ENCODE results near the gene DGKH.
"Not testable (repeated sequence)": the region's sequence is repeated elsewhere in the genome, so short reads cannot be mapped to it uniquely, and the experiment has no call there.

DGKH gene

DNA sequence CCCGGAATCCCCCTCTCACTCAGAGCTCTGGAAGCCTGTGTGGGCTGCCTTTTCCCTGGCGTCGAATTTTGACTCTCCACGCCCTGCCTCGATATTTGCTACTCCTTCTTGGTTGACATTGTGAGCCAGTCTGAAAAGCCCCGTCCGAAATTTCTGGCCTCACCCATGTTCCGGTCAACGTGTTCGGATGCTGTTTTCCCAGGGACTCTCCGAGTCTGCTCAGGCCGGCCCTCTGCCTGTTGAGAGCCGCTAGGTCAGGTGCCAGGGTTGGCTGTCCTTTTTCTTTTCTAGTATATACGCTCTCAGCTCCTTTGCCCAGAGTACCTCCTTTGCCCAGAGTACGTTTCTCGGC is 6.8 kb upstream of the DGKH start:
- DNase-seq = no peak

DNA sequence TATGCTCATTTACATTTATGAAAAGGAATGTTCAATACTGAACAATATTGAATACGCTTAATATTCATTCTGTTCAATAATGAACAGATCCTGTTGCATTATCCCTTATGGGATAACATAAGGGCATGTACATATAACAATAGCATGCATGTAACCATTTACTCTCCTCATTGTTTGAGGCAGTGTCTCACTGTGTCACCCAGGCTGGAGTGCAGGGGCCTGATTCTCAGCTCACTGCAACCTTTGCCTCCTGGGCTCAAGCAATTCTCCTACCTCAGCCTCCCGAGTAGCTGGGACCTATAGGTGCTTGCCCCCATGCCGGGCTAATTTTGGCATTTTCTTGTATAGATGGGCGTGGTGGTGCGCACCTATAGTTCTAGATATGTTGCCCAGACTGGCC is 4.8 kb upstream of the DGKH start:
- no peak for DNase-seq

DNA sequence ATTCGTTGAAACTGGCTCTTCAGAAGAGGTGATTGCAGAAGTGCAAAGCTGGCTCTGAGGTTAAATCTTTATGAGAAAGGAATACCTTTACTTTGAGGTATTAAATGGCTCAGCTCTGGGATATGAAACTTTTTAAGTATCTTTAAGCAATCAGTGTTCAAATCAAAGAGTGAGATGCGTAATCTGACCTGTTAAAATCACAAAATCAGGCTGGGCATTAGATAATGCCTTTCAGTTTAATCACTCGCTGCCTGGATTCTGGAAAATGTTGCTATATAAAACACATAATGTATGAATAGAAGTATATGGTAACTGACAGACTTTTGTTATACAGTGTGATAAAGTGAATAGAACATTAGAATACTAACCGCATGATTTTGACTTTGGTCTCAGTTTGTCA is 2.0 kb upstream of the DGKH start:
- DNase-seq = no peak

DNA sequence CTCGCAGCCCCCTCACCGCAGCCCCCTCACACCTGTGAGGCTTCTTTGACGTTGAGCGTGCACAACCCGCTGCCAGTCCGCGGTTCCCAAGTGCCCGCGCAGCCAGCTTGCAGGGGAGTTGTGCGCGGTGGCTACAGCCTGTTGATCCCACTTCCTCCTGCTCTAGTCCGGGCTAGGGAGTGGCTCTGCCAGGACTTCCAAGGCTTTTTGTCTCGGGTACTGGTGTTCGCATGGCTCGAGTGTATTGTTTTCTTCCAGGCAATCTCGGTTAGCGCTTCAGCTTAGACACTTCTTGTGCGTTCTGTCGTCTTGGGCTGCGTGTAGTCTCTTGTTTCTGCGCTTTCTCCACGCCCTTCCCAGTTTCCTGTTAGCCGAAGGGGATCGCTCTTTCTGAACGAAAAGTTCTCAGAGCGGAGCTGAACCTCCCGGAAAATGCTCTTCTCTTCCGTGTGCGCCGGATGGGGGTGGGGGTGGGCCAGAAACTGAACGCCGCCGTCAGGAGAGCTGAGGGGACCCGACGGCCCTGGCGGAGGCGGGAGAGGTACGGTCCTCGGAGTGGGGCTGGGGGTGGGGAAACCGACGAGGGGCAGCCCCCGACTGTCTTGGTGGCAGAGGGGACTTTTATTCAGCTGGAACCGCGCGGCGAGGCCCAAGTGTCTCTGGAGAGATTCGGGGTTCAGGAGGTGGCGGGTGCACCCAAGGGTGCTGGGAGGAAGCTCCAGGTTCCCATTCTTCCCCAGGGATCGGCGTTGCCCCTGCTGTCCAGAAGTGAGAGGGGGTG is 697 bp upstream of the DGKH start:
- no peak for DNase-seq

DNA sequence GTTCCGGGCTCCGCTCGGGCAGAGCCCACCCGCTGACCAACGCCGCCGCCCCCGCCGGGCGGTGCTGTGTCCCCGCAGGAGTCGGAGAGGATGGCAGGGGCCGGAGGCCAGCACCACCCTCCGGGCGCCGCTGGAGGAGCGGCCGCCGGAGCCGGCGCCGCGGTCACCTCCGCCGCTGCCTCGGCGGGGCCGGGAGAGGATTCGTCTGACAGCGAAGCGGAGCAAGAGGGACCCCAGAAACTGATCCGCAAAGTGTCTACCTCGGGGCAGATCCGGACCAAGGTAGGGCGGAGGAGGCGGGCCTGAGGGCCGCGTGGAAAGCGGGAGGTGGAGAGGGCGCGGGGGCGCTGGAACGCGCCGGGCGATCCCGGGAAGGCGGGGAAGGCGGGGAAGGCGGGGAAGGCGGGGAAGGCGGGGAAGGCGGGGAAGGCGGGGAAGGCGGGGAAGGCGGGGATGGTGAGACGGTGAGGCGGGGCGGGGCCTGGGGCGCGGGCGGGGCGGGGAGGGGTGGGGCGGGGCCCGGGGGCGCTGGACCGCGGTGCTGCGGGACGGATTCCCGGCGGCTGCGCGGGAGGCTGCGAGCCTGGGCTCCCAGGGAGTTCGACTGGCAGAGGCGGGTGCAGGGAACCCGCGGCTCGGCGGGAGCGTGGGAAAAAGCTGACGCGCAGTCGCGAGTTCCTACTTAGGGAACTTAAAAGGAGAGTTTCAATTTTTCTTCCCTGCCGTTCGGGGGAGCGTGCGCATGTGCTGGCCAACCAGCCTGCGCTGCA is 421 bp downstream of the DGKH start:
- peak; percentile 49 for DNase-seq

DNA sequence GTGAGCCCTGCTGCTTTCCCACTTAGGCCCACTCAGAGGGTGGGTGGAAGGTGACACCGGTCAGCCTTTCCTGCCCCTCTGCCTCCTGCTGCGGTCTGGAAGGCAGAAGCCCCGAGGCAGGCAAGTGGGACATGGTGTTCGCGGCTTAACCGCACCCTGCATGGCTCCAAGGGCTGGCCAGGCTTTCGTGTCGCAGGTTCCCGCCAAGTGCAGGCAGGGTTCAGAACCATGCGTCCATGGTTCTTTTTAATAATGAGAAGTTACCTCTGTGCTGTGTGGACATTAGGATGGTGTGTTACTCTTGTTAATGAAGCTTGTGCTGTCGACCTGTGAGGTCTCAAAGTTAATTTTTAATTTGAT is 986 bp downstream of the DGKH start:
- no peak for DNase-seq

DNA sequence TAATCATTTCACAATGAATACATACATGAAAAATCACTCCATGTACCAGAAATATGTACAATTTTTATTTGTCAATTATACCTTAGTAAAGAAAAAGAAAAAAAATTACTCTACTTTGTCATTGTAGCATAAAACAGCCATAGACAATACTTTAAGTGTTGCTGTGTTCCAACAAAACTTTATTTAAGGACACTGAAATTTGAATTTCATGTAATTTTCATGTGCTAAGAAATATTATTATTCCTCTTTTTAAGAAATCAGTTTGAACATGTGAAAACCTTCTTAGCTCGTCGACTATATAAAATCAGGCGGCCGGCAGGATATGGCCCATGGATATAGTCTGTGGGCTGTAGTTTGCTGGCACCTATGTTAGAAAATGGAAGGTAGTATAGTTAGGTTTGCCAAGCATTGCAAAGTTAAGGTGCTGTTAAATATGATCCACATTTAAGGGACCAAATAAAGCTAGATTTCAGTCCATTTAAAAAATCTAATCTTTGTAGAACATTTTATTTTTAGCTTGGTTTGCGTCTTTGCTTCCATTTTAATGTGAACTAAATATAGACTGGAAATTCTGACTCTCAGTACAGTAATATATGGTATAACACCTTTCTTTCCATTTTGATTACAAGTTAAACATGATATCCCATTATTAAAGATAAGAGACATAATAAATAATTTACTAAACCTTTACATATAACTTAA is 6.5 kb downstream of the DGKH start:
- no peak for DNase-seq

DNA sequence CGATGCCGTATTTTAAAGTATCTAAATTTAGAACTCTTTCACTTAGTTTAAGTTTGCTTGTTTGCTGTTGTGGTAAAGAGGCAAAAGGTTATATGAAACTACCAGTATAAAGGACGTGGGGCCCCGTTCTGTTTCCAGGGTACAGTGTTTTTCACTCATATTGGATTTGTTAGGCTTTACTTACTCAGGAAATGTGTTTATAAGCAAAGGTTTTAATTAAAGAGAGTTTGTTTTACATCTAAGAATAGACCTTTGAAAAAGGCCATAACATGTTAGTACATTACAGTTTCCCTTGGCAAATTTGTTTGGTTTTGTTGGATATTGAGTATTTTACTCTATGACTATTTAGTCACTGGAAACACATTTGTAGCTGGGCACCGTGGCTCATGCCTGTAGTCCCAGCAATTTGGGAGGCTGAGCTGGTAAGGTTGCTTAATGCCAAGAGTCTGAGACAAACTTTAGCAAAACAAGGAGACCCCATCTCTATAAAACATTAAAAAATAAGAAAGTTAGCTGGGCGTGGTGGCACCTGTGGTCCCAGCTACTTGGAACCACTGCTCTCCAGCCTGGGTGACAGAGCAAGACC is 7.1 kb downstream of the DGKH start:
- DNase-seq = no peak

DNA sequence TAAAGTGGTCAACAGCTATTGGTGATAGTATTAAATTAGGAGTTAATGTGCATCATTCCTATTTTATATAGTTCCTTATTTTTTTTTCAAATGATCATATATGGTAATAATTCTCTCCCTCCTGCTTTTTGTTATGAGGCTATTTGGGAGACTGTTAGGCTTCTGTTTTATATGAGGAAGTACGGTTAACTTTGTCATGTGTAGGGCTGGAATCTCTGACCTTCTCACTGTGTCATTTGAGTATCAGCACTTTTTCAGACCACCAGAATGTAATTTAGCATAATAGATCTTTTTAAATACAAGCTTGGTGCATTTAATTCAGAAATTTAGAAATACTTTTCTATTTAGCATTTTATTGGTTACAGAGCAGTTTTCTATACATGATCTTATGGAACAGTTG is 7.7 kb downstream of the DGKH start:
- DNase-seq = no peak

DNA sequence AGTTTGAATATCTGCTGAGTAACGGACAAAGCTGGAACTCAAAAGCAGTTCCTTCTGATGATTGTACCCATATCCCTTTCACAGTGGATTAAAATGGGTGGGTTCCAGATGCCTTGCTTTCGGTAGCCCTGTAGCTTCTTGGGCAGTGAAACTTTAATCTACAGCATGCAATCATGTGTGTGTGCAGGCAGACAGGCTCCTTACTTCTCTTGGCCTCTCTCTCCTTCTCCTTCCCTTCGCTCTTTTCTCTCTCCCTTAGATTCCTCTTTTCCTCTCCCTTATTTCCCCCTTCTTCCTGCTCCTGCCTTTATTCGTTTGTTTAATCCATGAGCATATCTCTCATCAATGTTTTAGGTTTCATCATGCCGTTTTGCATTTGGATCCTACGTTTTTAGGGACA is 8.1 kb downstream of the DGKH start:
- DNase-seq = no peak

DNA sequence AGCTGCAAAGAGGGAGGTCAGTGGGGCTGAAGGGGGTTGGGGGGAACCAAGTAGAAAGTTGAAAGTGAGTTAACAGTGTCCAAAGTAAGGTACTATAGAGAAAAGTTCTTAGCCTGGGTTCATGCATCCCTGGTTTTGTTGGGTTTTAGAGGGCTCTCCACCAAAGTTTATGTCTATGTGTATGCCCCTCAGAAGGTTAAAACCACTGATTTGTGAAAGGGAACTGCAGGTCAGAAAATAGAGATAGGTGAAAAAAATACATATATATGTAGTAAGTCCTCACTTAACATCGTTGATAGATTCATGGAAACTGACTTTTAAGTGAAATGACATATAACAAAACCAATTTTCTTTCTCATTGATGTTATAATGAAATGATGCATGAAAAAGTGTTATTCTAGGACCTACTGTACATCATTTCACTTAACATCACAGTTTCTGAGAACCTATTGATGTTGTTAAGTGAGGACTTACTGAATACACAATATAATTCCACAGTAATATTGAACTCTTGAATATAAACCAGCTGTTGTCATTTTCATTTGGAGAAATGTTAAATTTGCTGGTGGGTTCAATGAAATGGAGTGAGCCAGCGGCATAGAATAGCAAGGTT is 9.6 kb downstream of the DGKH start:
- no peak for DNase-seq

DNA sequence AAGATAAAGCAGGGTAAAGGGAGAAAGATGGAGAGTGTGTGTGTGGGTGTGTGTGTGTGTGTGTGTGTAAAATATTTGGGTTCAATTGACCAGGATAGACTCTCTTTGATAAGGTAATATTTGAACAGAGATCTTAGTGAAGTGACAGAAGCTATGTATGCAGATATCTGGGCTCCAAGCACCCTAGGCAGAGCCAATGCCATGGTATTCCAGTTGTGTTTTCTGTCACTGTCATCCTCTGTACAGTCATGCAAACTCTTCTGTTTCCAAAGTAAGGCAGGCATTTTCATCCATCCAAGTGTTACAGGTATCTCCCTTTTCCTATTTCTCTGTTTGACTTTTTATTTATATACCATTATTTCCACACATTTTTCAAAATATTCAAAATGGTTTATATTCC is 13.5 kb downstream of the DGKH start:
- no peak for DNase-seq

DNA sequence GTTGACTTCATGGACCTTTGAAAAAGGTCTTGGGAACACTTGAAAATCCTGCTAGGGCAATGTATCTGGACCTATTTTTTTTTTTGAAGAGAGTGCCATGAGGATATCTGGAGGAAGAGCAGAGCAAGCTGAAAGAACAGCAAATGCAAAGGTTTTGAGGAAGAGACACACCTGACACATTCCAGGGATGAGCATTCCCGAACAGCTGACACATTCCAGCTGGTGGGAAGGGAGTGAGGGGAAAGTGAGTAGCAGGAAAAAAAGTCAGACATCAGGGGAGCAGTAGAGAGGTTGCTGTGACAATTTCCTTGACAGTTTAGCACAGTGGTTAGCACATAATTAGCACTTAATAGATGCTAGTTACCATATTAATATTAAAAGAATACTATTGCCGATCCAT is 14.7 kb downstream of the DGKH start:
- no peak for DNase-seq

DNA sequence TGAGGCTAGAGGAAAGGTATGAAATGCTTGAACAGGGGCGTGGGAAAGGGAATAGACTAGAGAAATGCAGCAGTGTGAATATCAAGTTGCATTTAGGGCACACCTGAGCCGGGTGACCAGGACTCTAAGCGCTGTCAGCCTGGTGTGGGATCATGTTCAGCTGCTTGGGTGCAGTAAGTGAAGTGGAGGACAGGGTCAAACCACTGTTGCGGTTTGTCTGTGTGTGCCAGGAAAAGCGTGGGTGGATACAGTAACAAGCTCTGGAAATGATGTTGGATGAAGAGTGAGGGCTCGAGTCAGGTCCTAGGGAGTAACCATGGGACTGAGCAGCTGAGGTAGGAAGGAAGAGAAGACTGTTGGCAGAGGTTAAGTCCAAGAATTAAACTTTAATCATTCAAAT is 15.8 kb downstream of the DGKH start:
- DNase-seq = no peak

DNA sequence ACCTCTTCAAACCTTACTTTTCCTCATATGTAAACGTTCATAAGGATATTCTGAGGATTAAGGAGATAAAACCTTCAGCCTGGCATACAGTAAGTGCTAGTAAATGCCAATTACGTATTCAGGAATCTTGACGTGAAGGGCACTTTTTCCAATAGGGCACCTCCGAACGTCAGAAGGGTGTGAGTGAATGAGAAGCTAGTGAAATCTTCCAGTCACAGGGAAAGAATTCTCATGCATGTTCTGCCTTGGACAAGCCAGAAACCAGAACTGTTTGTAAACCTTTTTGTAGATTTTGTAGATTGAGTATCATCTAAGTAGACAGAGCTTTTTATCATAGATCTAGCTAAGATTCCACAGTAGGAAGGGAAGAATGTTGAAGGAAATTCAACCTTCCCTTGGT is 16.5 kb downstream of the DGKH start:
- no peak for DNase-seq

DNA sequence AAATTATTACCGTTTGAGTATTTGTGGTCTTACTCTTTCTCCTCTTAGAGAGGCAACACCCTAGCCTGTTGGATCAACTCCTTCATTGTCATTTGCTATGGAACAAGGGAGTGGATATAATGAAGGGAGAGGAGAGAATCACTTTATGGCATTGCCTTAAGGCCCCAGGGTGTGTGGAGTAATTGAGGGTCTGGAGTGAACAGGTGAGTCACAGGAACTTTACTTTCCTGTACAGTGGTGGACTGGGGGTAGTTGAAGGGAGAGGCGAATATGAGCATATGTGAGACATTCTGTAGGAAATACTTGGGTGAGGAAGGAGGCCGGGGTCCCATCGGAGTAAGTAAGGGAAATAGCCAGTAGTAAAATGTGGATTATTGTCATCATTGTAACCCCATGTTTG is 17.0 kb downstream of the DGKH start:
- DNase-seq = no peak

DNA sequence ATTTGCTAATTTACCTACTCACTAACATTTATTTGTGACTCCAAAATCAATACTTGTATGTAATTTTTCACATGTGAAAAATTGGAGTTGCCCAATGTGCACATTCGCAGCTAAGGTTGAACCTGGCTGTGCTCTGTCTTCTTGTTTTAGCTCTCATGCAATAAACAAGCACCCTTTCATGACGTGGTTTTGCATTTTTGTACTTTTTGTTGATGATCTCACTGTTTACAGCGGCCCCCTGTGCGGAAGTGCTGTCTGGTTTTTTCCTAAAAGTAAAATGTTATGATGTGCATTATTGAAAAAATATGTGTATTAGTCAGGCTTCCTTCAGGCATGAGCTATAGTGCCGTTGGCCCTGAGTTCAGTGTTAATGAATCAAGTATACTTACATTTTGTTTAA is 18.1 kb downstream of the DGKH start:
- DNase-seq = no peak

DNA sequence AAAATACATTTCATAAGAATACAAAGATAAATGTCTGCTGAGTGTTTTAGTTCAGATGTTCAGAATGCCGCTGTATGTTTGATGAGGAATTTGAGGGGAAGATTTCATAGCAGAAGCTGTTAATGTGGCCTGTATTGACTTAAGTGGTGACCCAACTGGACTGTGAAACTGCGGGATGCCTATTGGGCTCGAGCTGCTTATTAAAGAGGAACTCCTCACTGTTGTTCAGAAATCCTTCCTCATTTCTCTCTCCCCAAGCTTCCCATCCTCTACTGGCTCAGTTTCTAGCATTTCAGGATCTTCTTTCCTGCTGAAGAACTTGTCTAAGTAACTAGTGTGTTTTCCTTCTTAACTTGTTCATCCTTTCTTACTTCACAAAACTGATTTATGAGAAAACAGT is 20.4 kb downstream of the DGKH start:
- DNase-seq = no peak

DNA sequence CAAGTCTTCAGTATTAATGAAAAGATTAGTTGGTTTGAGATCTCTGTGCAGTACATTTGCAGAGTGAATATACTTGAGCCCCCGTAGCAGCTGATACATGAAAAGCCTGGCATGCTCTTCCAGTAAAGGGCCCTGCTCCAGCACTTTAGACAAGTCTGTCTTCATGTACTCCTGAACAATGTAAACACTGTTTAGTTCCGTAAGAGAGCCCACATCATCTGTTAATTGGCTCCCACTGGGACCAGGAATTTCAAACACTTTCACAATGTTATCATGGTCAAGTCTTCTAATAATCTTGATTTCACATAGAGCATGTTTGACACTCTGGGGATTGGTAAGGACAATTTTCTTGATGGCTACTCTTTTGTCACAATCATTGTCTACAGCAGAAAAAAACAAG is 22.2 kb downstream of the DGKH start:
- DNase-seq = not testable (repeated sequence)

DNA sequence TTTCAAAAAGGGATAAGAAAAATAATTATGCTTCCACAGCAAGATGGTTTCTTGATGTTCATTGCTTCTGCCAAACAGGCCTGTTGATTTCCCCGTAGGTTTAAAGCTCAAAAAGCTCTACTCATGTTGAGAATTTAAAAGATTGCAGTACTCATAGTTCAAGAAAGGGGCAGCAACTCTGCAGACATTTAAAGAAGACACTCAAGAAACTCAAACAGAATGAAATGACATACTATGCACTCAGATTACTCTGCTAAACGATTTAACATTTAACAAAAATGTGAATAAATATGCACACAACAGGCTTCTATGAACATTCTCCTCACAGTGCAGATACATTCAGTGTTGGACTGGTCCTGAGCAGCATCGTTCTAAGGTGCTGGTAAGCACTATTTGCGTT is 22.7 kb downstream of the DGKH start:
- not testable (repeated sequence) for DNase-seq

DNA sequence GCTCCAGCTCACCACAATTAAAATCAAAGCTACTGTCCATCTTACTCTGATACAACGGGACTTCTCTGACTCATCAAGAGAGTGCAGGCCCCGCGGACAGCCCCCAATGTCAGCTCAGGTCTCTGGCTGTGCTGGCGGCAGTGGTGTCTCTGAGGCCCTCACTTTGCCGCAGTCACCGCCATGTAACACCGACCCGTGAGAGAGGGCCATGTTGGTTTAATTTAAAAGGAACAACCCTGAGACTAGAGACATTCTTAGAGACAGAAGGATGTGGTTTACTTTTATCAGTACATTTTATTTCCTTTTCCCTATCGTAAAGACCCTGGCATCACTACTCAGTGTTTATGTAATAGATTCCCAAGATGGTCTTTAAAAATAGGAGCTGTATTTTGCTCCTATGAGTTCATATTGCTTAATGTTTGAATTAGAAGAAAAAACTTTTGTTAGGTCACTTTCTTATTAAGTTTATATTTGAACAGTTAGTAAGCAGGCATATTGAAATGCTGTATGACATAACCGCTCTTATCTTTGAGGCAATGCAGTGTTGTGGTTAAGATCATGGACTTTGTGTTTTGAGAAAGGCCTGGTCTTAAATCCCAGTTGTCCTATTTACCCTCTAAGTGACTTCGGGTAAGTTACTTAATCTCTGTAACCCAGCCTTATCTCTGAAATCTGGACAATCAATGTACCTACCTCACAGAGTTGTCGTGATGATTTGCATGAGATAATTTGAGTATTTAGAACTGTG is 23.4 kb downstream of the DGKH start:
- DNase-seq = no peak

DNA sequence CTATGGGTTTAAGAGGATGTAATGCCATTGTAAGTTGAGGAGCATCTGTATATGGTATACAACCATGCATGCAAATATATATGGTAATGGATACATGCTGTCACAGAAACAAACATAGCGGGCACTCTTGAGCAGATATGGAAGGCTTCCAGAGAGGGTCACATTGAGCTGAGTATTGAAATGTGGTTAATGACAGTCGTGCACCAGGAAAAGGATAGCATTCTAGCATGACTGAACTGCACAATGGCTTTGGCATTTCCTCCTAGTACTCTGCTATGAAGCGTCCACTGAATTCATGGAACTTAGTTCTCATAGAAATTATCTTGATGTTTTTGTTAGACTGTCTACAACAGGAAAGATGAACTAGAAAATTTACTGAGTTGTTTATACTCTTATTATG is 25.2 kb downstream of the DGKH start:
- DNase-seq = no peak

DNA sequence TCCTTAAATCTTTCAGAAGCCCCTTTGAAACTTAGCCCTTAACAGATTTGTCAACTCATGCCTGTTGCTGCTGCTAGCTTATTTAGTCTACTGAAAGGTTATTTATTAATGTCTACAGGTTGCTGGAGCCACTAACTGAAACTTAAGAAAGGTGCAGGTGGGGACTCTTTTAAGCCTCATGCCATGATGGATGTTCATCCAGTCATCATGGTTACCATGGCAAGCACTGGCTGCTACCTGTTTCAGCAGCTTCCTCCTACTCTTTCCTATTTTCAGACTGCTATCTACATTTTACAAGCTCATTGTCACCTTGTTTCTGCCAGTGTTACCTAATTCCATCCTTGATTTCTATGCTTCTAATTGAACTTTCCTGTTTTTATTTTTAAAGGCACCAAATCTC is 27.1 kb downstream of the DGKH start:
- no peak for DNase-seq
